HCT116 (cell line): ENCODE data around the gene SGK1. TPM values are rescaled to one million over a fixed set of nuclear protein-coding genes. Genes with fewer than 3 reads are reported as not detected.

ENCODE experiments used
- ATAC-seq: fragments of 200-7000 bp; cut with Tn5 transposase; 2 replicates; pipeline ENCODE4 v1.9.1; 2020; ENCODE audit warnings: mild to moderate bottlenecking, moderate library complexity
- BruUV-seq: library from RNA; stranded (reverse); fragments of 400-500 nt; replicated peaks from 2 replicates; lab custom pipeline; 2021; lab: Mats Ljungman, UMichigan
- CTCF ChIA-PET: fragments of 300-600 bp; sonication (Branson Sonifier 250); formaldehyde crosslinking; loops from one replicate; lab custom pipeline; 2021; ENCODE audit warnings: antibody characterized with exemption; lab: Charles Lee
- POLR2A ChIA-PET: fragments of 300-600, 350-600 bp; sonication (Branson Sonifier 250); formaldehyde crosslinking; loops from one replicate; lab custom pipeline; 2021; ENCODE audit warnings: antibody characterized with exemption; lab: Charles Lee
- RAD21 ChIA-PET, 2 experiments: fragments of 300-600 bp; sonication (Branson Sonifier 250); formaldehyde crosslinking; loops; one replicate each; lab custom pipeline; 2023; ENCODE audit warnings: low total read pairs in 2 of 2; ENCODE audit not compliant: uncharacterized antibody in 2 of 2, unreplicated experiment in 2 of 2, low non-redundant PET in 1 of 2; lab: Charles Lee
- DNase-seq: peaks from one replicate; pipeline ENCODE4 v3.0.0-alpha.2; 2010; ENCODE audit warnings: low read depth, low spot score
- H2AFZ ChIP-seq: fragments of 200-600 bp; shearing (Covaris generic), sonication (generic); 2 replicates; pipeline ENCODE4 v1.6.1; 2017; ENCODE audit warnings: low read depth, mixed run types, mixed read lengths, antibody characterized with exemption, low read length; ENCODE audit not compliant: poor library complexity, severe bottlenecking
- H3K27ac ChIP-seq: 2 replicates; pipeline ENCODE4 v1.5.1; 2012; ENCODE audit warnings: low read depth, low read length
- H3K27me3 ChIP-seq: fragments of 200-600 bp; sonication (generic); 2 replicates; pipeline ENCODE4 v1.6.1; 2016; ENCODE audit warnings: mixed run types, low read length, mixed read lengths; ENCODE audit not compliant: insufficient read depth
- H3K36me3 ChIP-seq, 2 experiments: fragments of 200-500 bp in 1 of 2; fragments of 200-600 bp in 1 of 2; sonication (Bioruptor generic) in 1 of 2; sonication (generic) in 1 of 2; 2 replicates each; pipeline versions ENCODE4 v1.5.1 to v1.6.1; 2014 to 2016; ENCODE audit warnings: low read length in 2 of 2, inconsistent platforms in 1 of 2, mixed read lengths in 1 of 2, mixed run types in 1 of 2; ENCODE audit not compliant: insufficient read depth in 2 of 2, control insufficient read depth in 1 of 2
- H3K4me1 ChIP-seq, 2 experiments: fragments of 200-600 bp in 1 of 2; sonication (generic) in 1 of 2; 2 replicates each; pipeline versions ENCODE4 v1.5.1 to v1.6.1; 2012 to 2017; ENCODE audit warnings: low read length in 2 of 2, inconsistent platforms in 1 of 2, mild to moderate bottlenecking in 1 of 2, mixed read lengths in 1 of 2, mixed run types in 1 of 2, moderate library complexity in 1 of 2; ENCODE audit not compliant: insufficient read depth in 2 of 2, control insufficient read depth in 1 of 2
- H3K4me2 ChIP-seq: fragments of 200-600 bp; sonication (generic); 2 replicates; pipeline ENCODE4 v1.6.1; 2017; ENCODE audit warnings: mixed run types, low read length, mixed read lengths
- H3K4me3 ChIP-seq, 2 experiments: fragments of 200-600 bp in 1 of 2; sonication (generic) in 1 of 2; replicated peaks in 1 of 2; 2 replicates each; pipeline ENCODE4 v1.5.1; 2011 to 2016; ENCODE audit warnings: low read length in 2 of 2, control low read depth in 1 of 2, low read depth in 1 of 2, mild to moderate bottlenecking in 1 of 2, mixed read lengths in 1 of 2, mixed run types in 1 of 2
- H3K79me2 ChIP-seq: fragments of 200-600 bp; sonication (generic); 2 replicates; pipeline ENCODE4 v1.6.1; 2017; ENCODE audit warnings: mild to moderate bottlenecking, mixed run types, low read length, moderate library complexity, mixed read lengths; ENCODE audit not compliant: insufficient read depth
- H3K9ac ChIP-seq: fragments of 200-600 bp; sonication (generic); 2 replicates; pipeline ENCODE4 v1.6.1; 2016; ENCODE audit warnings: low read length, mixed read lengths
- H3K9me2 ChIP-seq: fragments of 200-600 bp; sonication (generic), shearing (Covaris generic); 2 replicates; pipeline ENCODE4 v1.6.1; 2017; ENCODE audit warnings: mixed run types, mild to moderate bottlenecking, moderate library complexity; ENCODE audit not compliant: insufficient read depth
- H3K9me3 ChIP-seq, 2 experiments: fragments of 200-500 bp in 1 of 2; fragments of 200-600 bp in 1 of 2; sonication (Bioruptor generic) in 1 of 2; sonication (generic) in 1 of 2; 2 replicates each; pipeline ENCODE4 v1.6.1; 2014 to 2017; ENCODE audit warnings: low read length in 2 of 2, mixed read lengths in 2 of 2, inconsistent platforms in 1 of 2, low read depth in 1 of 2, mild to moderate bottlenecking in 1 of 2, mixed run types in 1 of 2, moderate library complexity in 1 of 2; ENCODE audit not compliant: control insufficient read depth in 1 of 2, insufficient read depth in 1 of 2
- H4K20me1 ChIP-seq: fragments of 200-600 bp; sonication (generic), shearing (Covaris generic); 2 replicates; pipeline ENCODE4 v1.6.1; 2017; ENCODE audit warnings: mixed run types, mild to moderate bottlenecking, moderate library complexity; ENCODE audit not compliant: insufficient read depth
- CBX3 ChIP-seq: IDR thresholded peaks from 2 replicates; pipeline ENCODE4 v1.6.1; 2012; ENCODE audit warnings: low read depth
- CEBPB ChIP-seq: IDR thresholded peaks from 2 replicates; pipeline ENCODE4 v1.6.1; 2012; ENCODE audit warnings: low read depth
- EGR1 ChIP-seq: IDR thresholded peaks from 2 replicates; pipeline ENCODE4 v1.6.1; 2012; ENCODE audit warnings: low read depth
- ELF1 ChIP-seq: IDR thresholded peaks from 2 replicates; pipeline ENCODE4 v1.6.1; 2012; ENCODE audit warnings: low read depth, borderline replicate concordance
- EZH2 ChIP-seq: fragments of 200-600 bp; sonication (generic); IDR thresholded peaks from 2 replicates; pipeline ENCODE4 v1.6.1; 2017; ENCODE audit warnings: antibody characterized with exemption, mixed run types
- EZH2phosphoT487 ChIP-seq: fragments of 200-600 bp; IDR thresholded peaks from 2 replicates; pipeline ENCODE4 v1.6.1; 2018; ENCODE audit warnings: antibody characterized with exemption, borderline replicate concordance
- FOSL1 ChIP-seq: IDR thresholded peaks from 2 replicates; pipeline ENCODE4 v1.6.1; 2012; ENCODE audit warnings: low read depth
- JUND ChIP-seq: IDR thresholded peaks from 2 replicates; pipeline ENCODE4 v1.6.1; 2012
- POLR2A ChIP-seq: IDR thresholded peaks from 2 replicates; pipeline ENCODE4 v1.7.0; 2011; ENCODE audit warnings: borderline replicate concordance; ENCODE audit not compliant: insufficient read depth, insufficient read length; ENCODE audit errors: extremely low read depth
- RAD21 ChIP-seq: IDR thresholded peaks from 2 replicates; pipeline ENCODE4 v1.6.1; 2012; ENCODE audit warnings: low read depth, mild to moderate bottlenecking
- SIN3A ChIP-seq: IDR thresholded peaks from 2 replicates; pipeline ENCODE4 v1.6.1; 2012; ENCODE audit warnings: low read depth
- SP1 ChIP-seq: IDR thresholded peaks from 2 replicates; pipeline ENCODE4 v1.6.1; 2012; ENCODE audit warnings: low read depth
- SRF ChIP-seq: IDR thresholded peaks from 2 replicates; pipeline ENCODE4 v1.6.1; 2012; ENCODE audit warnings: low read depth
- YY1 ChIP-seq: IDR thresholded peaks from 2 replicates; pipeline ENCODE4 v1.6.1; 2011; ENCODE audit warnings: low read length, low read depth, moderate library complexity, mild to moderate bottlenecking; ENCODE audit not compliant: insufficient replicate concordance; ENCODE audit errors: extremely low read depth
- ZFX ChIP-seq: fragments of 450-650 bp; IDR thresholded peaks from 2 replicates; pipeline ENCODE4 v1.6.1; 2017
- ZNF274 ChIP-seq: fragments of 200-500 bp; sonication (Bioruptor generic); IDR thresholded peaks from 2 replicates; pipeline ENCODE4 v1.6.1; 2014; ENCODE audit warnings: mild to moderate bottlenecking, low read depth, low read length, inconsistent platforms
- intact Hi-C: fragments of 100-400 bp; cut with micrococcal nuclease; formaldehyde crosslinking; loops from 2 replicates; pipeline ENCODE4 v1.10.0; 2022
- total RNA-seq: library from RNA; stranded (reverse); gene quantifications from one replicate; pipeline ENCODE4 v1.2.1, GENCODE V29; 2021; ENCODE audit not compliant: unreplicated experiment
- TF ChIP-seq, protein P1 (sequence below): IDR thresholded peaks from 2 replicates; pipeline ENCODE4 v1.6.1; 2012
- TF ChIP-seq, protein P2 (sequence below), 3 experiments: fragments of 200-600 bp in 1 of 3; sonication (generic) in 1 of 3; IDR thresholded peaks in 2 of 3; conservative IDR thresholded peaks in 1 of 3; 2 replicates each; pipeline ENCODE4 v1.5.1; 2012 to 2017; ENCODE audit warnings: low read depth in 2 of 3, low read length in 2 of 3, antibody characterized with exemption in 1 of 3, borderline replicate concordance in 1 of 3, control low read depth in 1 of 3, mild to moderate bottlenecking in 1 of 3, mixed read lengths in 1 of 3, mixed run types in 1 of 3, moderate library complexity in 1 of 3; ENCODE audit not compliant: insufficient read depth in 1 of 3
- TF ChIP-seq, protein P3 (sequence below): IDR thresholded peaks from 2 replicates; pipeline ENCODE4 v1.6.1; 2012

SGK1 gene
- total RNA-seq, 1 experiment from 2014 or later: 4.5 TPM

DNA sequence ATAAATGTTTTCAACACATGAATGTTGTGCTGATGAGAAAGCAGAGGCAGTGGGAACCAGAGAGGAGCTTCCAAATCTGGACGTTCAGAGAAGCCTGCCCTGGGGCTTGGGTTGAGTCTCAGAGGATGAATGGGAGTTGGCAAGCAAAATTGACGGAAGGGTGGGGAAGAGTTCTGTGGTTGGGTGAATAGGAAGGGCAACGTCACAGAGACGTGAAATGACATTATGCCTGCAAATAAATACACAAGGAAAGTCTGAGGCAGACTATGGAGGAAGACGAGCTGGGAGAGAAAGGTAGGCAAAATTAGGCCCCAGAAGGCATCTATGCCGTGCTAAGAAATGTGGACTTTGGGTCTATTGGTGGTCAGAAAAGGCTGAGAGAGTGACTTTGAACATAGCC, 25.2 kb upstream of the SGK1 start:
- Histone ChIP-seq H3K9me2 (no peaks in the 10 kb centered on the region), H3K36me3 (no peaks in the 10 kb centered on the region), H3K4me1 (no peaks in the 10 kb centered on the region), H4K20me1 (no peaks in the 10 kb centered on the region), H3K9ac (no peak overlapping the region), H3K27me3 (no peaks in the 10 kb centered on the region), H3K9me3 (no peaks in the 10 kb centered on the region), H3K4me3 (no peak overlapping the region), H3K79me2 (no peaks in the 10 kb centered on the region), H3K4me2 (no peak overlapping the region), H2AFZ (no peak overlapping the region), H3K27ac (no peak overlapping the region)
- DNase-seq (no peak), ATAC-seq (no peak)
- ChIA-PET CTCF (no interaction called here), RAD21 (no interaction called here), POLR2A (no interaction called here)
- intact Hi-C loops: no loop called here
- TF ChIP-seq RAD21 (no peak), ZFX (no peak), FOSL1 (no peak), POLR2A (no peak), EZH2 (no peak), SRF (no peak), EZH2phosphoT487 (no peak), CEBPB (no peak), SP1 (no peak), SIN3A (no peak), YY1 (no peak), EGR1 (no peak), CBX3 (no peak), ELF1 (no peak), JUND (no peak), ZNF274 (no peak)
- TF ChIP-seq, protein P1, sequence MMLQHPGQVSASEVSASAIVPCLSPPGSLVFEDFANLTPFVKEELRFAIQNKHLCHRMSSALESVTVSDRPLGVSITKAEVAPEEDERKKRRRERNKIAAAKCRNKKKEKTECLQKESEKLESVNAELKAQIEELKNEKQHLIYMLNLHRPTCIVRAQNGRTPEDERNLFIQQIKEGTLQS: no peak
- TF ChIP-seq, protein P2, sequence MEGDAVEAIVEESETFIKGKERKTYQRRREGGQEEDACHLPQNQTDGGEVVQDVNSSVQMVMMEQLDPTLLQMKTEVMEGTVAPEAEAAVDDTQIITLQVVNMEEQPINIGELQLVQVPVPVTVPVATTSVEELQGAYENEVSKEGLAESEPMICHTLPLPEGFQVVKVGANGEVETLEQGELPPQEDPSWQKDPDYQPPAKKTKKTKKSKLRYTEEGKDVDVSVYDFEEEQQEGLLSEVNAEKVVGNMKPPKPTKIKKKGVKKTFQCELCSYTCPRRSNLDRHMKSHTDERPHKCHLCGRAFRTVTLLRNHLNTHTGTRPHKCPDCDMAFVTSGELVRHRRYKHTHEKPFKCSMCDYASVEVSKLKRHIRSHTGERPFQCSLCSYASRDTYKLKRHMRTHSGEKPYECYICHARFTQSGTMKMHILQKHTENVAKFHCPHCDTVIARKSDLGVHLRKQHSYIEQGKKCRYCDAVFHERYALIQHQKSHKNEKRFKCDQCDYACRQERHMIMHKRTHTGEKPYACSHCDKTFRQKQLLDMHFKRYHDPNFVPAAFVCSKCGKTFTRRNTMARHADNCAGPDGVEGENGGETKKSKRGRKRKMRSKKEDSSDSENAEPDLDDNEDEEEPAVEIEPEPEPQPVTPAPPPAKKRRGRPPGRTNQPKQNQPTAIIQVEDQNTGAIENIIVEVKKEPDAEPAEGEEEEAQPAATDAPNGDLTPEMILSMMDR (IDR thresholded peaks at IDR 0.05 in 2 of 3, conservative IDR thresholded peaks at IDR 0.05 in 1 of 3; ENCODE audit: borderline replicate concordance in 1 of 3, insufficient read depth in 1 of 3, low read depth in 2 of 3, low read length in 2 of 3): no peak
- TF ChIP-seq, protein P3, sequence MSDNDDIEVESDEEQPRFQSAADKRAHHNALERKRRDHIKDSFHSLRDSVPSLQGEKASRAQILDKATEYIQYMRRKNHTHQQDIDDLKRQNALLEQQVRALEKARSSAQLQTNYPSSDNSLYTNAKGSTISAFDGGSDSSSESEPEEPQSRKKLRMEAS: no peak
- no TSS peak for BruUV-seq
